Measurements from ENCODE around the gene KRTAP10-4. TPM values are rescaled to one million over a fixed set of nuclear protein-coding genes. Genes with fewer than 3 reads are reported as not detected.

KRTAP10-4 gene
- total and polyA plus RNA-seq, 10 of the 15 experiments (the other 5 are each of a cell fraction or from before 2014, with no cell fraction given) = not detected

- TF ChIP-seq NR2F1 (conservative IDR thresholded peaks at IDR 0.05) (no peak), IRF5 (IDR thresholded peaks at IDR 0.05; ENCODE audit: borderline replicate concordance) (no peak), POLR2A (IDR thresholded peaks at IDR 0.05; ENCODE audit: low read depth, low read length) (no peak)
- ChIA-PET RAD21 (ENCODE audit: unreplicated experiment) (no interaction called here), POLR2A (no interaction called here), SMC1A (ENCODE audit: uncharacterized antibody, unreplicated experiment) (interaction anchor here (0.8 kb wide), 1 partner anchor 8 kb away, joined by 3 read pairs; no protein-coding TSS in a partner anchor), CTCF (interaction anchor here (0.6 kb wide), 1 partner anchor 215 kb away, joined by 4 read pairs; no protein-coding TSS in a partner anchor)
- Histone ChIP-seq H3K27ac (ENCODE audit: control insufficient read depth, insufficient read depth) (no peak overlapping the region), H3K36me3 (ENCODE audit: control insufficient read depth in 2 of 2, insufficient read depth in 2 of 2, low read length in 1 of 2) (no peaks in the 10 kb centered on the region), H3K9me3 (replicated peaks; ENCODE audit: control insufficient read depth, insufficient read depth, low read length) (peaks cover 2% of the 10 kb centered on the region; the same call in 1 of the 3 replicates), H2AFZ (ENCODE audit: control insufficient read depth, low read depth, low read length) (no peak overlapping the region), H3K4me1 (ENCODE audit: control insufficient read depth, insufficient read depth, low read length) (no peaks in the 10 kb centered on the region), H3K27me3 (replicated peaks in 1 of 2; ENCODE audit: control insufficient read depth in 2 of 2, insufficient read depth in 2 of 2, low read length in 1 of 2) (no peaks in the 10 kb centered on the region), H3K4me3 (no peak overlapping the region), H3K4me2 (ENCODE audit: control insufficient read depth, insufficient read depth) (no peak overlapping the region), H3K79me2 (ENCODE audit: control insufficient read depth, insufficient read depth, low read length) (no peaks in the 10 kb centered on the region), H4K20me1 (ENCODE audit: control insufficient read depth, insufficient read depth) (no peaks in the 10 kb centered on the region), H3K9ac (ENCODE audit: control insufficient read depth, insufficient read depth, low read length) (no peak overlapping the region)
- DNase-seq (ENCODE audit: low read depth, low spot score) = no peak
- in situ Hi-C loops (cut with MboI) = no loop called here
- WGBS (ENCODE audit: insufficient coverage, insufficient replicate concordance, low lambda C conversion rate, missing lambda C conversion rate) = 13% methylated on average over 8 of the region's 8 CpGs
- no peak for ATAC-seq
- BruUV-seq (replicated peaks) = no TSS peak
- no peak for FAIRE-seq
- intact Hi-C loops (cut with micrococcal nuclease; ENCODE audit: unreplicated experiment) = no loop called here
Observed at GRCh38 chr21:44615466-44615865, 41.9 kb downstream of the KRTAP10-4 start.

DNA sequence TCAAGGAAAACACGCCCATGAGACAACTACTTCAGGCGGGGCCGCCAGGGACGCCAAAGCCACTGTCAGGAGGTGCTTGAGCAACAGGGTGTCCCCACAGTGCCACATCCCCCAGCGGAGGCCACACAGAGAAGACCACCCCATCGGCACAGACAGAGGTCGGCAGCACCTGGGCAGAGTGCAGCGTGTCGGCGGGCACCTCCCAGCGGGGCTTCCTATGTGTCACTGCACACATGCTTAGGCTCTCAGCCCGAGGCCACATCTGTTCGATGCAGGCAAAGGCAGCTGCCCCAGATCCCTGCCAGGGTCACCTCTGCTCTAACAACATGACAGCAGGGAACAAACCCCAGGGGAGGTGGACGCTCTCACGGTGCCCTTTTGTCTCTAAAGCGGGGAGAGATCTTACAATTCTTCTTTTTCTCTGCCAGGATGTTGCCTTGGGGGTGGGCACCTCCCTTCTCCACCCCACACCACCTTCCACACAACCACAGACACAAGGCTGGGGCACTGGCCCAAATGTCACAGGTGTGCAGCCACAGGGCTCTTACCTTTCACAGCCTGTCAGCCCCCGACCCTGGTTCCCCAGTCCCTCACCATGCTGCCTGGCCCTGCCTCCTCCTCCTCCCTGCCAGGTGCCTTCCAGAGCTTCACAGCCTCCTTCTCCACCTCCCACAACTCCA, 42.5 kb downstream of the KRTAP10-4 start:
- TF ChIP-seq, protein P1, sequence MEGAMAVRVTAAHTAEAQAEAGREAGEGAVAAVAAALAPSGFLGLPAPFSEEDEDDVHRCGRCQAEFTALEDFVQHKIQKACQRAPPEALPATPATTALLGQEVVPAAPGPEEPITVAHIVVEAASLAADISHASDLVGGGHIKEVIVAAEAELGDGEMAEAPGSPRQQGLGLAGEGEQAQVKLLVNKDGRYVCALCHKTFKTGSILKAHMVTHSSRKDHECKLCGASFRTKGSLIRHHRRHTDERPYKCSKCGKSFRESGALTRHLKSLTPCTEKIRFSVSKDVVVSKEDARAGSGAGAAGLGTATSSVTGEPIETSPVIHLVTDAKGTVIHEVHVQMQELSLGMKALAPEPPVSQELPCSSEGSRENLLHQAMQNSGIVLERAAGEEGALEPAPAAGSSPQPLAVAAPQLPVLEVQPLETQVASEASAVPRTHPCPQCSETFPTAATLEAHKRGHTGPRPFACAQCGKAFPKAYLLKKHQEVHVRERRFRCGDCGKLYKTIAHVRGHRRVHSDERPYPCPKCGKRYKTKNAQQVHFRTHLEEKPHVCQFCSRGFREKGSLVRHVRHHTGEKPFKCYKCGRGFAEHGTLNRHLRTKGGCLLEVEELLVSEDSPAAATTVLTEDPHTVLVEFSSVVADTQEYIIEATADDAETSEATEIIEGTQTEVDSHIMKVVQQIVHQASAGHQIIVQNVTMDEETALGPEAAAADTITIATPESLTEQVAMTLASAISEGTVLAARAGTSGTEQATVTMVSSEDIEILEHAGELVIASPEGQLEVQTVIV (IDR thresholded peaks at IDR 0.05; ENCODE audit: borderline replicate concordance, partially characterized antibody) = no peak
- no peak for TF ChIP-seq NFYB (IDR thresholded peaks at IDR 0.05; ENCODE audit: insufficient read depth, low read depth, low read length)
- TF ChIP-seq PAX8 (IDR thresholded peaks at IDR 0.05) = no peak
- Histone ChIP-seq H3K9ac (ENCODE audit: control insufficient read depth, insufficient read depth, low read length) (no peak overlapping the region), H3K36me3 (ENCODE audit: control insufficient read depth in 2 of 2, insufficient read depth in 2 of 2, low read length in 1 of 2) (no peaks in the 10 kb centered on the region), H4K20me1 (ENCODE audit: control insufficient read depth, insufficient read depth) (no peaks in the 10 kb centered on the region), H3K4me2 (ENCODE audit: control insufficient read depth, insufficient read depth) (no peak overlapping the region), H3K4me1 (ENCODE audit: control insufficient read depth, insufficient read depth, low read length) (no peaks in the 10 kb centered on the region), H2AFZ (ENCODE audit: control insufficient read depth, low read depth, low read length) (no peak overlapping the region), H3K27me3 (replicated peaks in 1 of 2; ENCODE audit: control insufficient read depth in 2 of 2, insufficient read depth in 2 of 2, low read length in 1 of 2) (no peaks in the 10 kb centered on the region), H3K27ac (ENCODE audit: control insufficient read depth, insufficient read depth) (no peak overlapping the region), H3K9me3 (replicated peaks; ENCODE audit: control insufficient read depth, insufficient read depth, low read length) (peaks cover 2% of the 10 kb centered on the region; the same call in 1 of the 3 replicates), H3K79me2 (ENCODE audit: control insufficient read depth, insufficient read depth, low read length) (no peaks in the 10 kb centered on the region), H3K4me3 (no peak overlapping the region)
- in situ Hi-C loops (cut with MboI) = no loop called here
- BruUV-seq (replicated peaks) = no TSS peak
- DNase-seq (ENCODE audit: low read depth, low spot score) (no peak), FAIRE-seq (no peak), ATAC-seq (no peak)
- CTCF ChIA-PET = no interaction called here
- POLR2A ChIA-PET = no interaction called here
- WGBS (ENCODE audit: insufficient coverage, insufficient replicate concordance, low lambda C conversion rate, missing lambda C conversion rate) = 38% methylated on average over 17 of the region's 17 CpGs
- intact Hi-C loops (cut with micrococcal nuclease; ENCODE audit: unreplicated experiment) = no loop called here
- SMC1A ChIA-PET (ENCODE audit: uncharacterized antibody, unreplicated experiment) = interaction anchor here (0.8 kb wide), 1 partner anchor 8 kb away, joined by 3 read pairs; no protein-coding TSS in a partner anchor
- RAD21 ChIA-PET (ENCODE audit: unreplicated experiment) = no interaction called here

All from GM12878 (cell line).